Iris pigment epithelial cell (primary cell): ENCODE data around the gene PRF1.
"Not testable (repeated sequence)": the region's sequence is repeated elsewhere in the genome, so short reads cannot be mapped to it uniquely, and the experiment has no call there.

Experiments
- DNase-seq: peaks from one replicate; pipeline ENCODE4 v3.0.0-alpha.2; 2011; ENCODE audit warnings: low read depth

Gene PRF1

GRCh38 chr10:70617798-70618568 is 15.4 kb upstream of the PRF1 start:
- peak; percentile 41 for DNase-seq

GRCh38 chr10:70616761-70617160 is 14.2 kb upstream of the PRF1 start:
- no peak for DNase-seq

GRCh38 chr10:70615784-70616522 is 13.4 kb upstream of the PRF1 start:
- no peak for DNase-seq

GRCh38 chr10:70615211-70615610 is 12.7 kb upstream of the PRF1 start:
- no peak for DNase-seq

GRCh38 chr10:70614364-70614763 is 11.8 kb upstream of the PRF1 start:
- not testable (repeated sequence) for DNase-seq

GRCh38 chr10:70613941-70614340 is 11.4 kb upstream of the PRF1 start:
- DNase-seq = no peak

GRCh38 chr10:70607936-70608335 is 5.4 kb upstream of the PRF1 start:
- no peak for DNase-seq

GRCh38 chr10:70605161-70605560 is 2.6 kb upstream of the PRF1 start:
- DNase-seq = no peak

- no peak for DNase-seq
These were observed 1.6 kb upstream of the PRF1 start for GRCh38 chr10:70604106-70604505.

GRCh38 chr10:70603449-70603801 is 884 bp upstream of the PRF1 start:
- no peak for DNase-seq

- no peak for DNase-seq
These were observed 795 bp downstream of the PRF1 start for GRCh38 chr10:70601746-70602145.

- DNase-seq = no peak
These were observed 1.8 kb downstream of the PRF1 start for GRCh38 chr10:70600512-70601395.

GRCh38 chr10:70599791-70600190 is 2.8 kb downstream of the PRF1 start:
- no peak for DNase-seq

- no peak for DNase-seq
These were observed 3.2 kb downstream of the PRF1 start for GRCh38 chr10:70599319-70599718.

GRCh38 chr10:70598857-70599295 is 3.7 kb downstream of the PRF1 start:
- DNase-seq = no peak

GRCh38 chr10:70597856-70598815 is 4.4 kb downstream of the PRF1 start:
- DNase-seq = no peak

GRCh38 chr10:70596860-70597809 is 5.4 kb downstream of the PRF1 start:
- DNase-seq = no peak

- no peak for DNase-seq
These were observed 6.3 kb downstream of the PRF1 start for GRCh38 chr10:70596110-70596798.

GRCh38 chr10:70595566-70596016 is 7.0 kb downstream of the PRF1 start:
- no peak for DNase-seq
